Measurements from ENCODE around the gene ARPP21.

- TF ChIP-seq CTCF (IDR thresholded peaks at IDR 0.05) (no peak), POLR2A (IDR thresholded peaks at IDR 0.05) (no peak)
Observed at GRCh38 chr3:35727179-35727578, 87.9 kb downstream of the ARPP21 start.

Data from esophagus squamous epithelium (tissue), 4 donors.